NCI-H2196 treated with DMSO at 0.1 percent for 48 hours (cell line): Measurements from ENCODE around the gene AAK1.
"Not testable (repeated sequence)": the region's sequence is repeated elsewhere in the genome, so short reads cannot be mapped to it uniquely, and the experiment has no call there.

Experiments used
- DNase-seq: peaks from one replicate; lab custom pipeline; 2025; ENCODE audit not compliant: unreplicated experiment; lab: John Stamatoyannopoulos, UW

AAK1 gene

DNA sequence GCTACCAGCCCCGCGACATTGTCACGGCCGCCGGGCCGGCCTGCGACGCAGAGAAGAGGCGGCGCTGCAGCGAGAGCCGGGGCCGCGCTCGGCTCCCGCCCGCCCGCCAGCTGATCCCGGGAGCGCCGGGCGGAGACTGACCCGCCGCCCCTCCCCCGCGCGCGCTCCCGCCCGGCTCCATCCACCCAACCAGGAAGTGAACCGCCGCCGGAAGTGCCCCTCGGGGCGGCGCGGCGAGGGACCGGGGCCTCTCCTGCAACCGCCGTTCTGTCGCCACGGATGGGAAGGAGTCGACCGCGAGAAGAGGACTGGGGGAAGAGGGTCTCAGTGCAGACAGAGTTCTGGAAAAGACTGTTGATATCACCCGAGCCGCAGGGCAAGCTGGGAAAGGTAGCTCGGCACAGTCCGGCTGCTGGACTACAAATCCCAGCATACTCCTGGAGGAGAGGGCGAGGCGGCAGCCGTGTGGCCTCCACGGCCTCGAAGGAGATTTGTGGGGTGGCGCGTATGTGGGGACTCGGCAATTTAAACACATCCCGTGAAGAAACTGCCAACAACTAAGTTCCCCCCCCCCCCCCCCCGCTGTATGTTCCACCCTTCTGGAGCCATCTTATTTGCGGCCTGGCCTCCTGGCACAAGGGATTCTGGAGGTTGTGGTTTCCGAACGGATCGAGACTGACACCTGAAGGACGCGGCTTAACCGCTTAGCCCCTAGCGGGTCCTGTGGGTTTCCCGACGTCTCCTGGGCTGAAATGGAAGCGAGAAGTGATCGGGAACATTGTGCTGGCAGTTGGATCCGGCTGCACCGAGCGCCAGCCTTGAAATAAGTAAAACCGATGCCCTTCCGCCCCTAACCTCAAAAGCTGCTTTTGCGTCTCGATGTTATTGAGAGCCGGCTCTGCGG is at the start of gene AAK1:
Gene AAK1, minus strand, starts transcription at position 138 of the 904 bp plus-strand sequence. CDS start 699 bp downstream, outside the sequence.
- peak; percentile 40 for DNase-seq

DNA sequence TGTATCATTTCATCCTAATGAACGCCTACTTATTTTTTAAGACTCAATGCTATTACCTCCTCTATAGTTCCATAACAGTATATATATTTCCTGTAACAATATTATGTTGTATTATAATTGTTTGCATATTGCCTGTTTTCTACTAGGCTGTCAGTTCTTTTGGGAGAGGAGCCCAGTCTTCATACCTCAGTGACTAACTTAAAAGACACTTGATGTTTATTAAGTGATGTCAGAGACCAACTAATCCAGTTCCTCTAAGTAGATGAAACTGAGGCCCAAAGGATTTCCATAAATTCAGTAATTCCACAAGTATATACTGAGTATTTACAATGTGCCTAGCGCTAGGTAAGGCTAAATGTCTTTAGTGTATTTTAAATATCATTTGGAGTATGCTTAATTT is 48.9 kb upstream of the AAK1 start:
- DNase-seq, result no peak

DNA sequence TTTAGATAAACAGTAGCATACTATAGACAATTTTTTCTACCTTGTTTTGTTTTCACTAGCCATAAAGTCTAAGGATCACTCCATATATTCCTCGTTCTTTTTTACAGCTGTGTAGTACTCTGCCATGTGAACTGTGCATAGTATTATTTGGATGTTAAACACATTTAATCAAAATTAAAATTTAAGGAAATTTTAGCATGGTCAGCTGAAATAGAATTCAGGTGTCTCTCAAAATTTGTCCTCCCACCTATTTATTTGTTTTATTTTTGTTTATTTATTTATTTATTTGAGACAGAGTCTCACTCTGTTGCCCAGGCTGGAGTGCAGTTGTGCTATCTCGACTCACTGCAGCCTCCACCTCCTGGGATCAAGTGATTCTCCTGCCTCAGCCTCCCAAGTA is 46.4 kb upstream of the AAK1 start:
- no peak for DNase-seq

- DNase-seq, result no peak
Observed at GRCh38 chr2:69689466-69689865, 45.9 kb upstream of the AAK1 start.

DNA sequence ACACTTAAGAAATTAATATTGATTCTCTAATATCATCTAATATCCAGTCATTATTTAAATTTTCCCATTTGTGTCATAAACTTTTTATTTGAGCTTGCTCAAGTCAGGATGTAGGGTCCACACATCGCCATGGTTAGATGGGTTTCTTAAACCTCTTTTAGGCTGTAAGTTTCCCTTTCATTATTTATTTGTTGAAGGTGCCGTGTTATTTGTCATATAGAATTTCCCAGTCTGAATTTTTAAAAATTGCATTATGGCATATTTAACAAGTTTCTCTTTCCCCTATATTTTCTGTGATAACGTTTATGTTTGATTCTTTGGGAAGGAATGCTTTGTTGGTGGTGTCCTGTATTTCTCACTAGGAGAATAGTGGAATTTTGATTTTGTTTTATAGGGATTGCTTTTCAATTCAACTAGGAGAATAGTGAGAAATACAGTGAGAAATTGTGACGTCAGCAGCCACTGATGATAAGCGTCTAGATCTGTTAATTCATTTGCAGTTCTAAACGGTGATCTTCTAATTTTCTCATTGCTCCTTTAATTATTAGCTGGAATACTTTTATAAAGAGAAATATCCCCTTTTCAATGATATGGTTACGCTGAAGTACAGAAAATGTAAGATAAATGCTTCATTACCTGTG is 44.6 kb upstream of the AAK1 start:
- DNase-seq, result no peak

GRCh38 chr2:69686813-69687212 is 43.3 kb upstream of the AAK1 start:
- no peak for DNase-seq

DNA sequence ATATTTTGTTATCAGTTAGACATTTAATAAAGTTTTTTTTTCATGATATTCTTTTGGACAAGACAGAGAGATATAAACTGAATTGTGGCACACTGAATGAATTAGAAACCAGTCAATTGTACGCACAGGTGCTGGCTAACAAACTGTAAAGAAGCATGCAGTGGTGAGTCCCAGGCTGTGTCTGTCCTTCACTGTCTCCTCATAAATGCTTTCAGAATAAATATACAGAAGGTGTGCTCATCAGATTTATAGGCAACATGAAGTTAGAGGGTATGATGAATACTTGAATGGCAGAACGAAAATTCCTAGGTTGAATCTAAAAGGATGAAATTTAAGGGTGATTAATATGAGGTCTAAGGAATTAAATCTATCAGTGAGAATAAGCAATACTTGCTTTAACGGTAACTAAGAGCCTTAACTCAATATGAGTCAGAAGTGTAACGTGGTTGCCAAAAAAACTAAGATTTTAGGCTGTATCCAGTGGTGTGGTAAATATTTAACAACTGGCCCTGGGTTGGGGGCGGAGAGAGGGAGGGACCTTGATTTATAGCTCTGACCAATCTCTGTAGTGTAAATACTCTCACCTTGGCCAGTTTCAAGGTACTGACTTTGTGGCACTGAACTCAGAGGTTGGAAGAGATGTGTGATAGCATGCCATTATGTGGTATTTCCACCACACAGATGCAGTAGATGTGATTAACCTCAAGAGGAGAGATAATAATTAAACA is 41.9 kb upstream of the AAK1 start:
- DNase-seq, result no peak

GRCh38 chr2:69683170-69683971 is 39.8 kb upstream of the AAK1 start:
- no peak for DNase-seq

DNA sequence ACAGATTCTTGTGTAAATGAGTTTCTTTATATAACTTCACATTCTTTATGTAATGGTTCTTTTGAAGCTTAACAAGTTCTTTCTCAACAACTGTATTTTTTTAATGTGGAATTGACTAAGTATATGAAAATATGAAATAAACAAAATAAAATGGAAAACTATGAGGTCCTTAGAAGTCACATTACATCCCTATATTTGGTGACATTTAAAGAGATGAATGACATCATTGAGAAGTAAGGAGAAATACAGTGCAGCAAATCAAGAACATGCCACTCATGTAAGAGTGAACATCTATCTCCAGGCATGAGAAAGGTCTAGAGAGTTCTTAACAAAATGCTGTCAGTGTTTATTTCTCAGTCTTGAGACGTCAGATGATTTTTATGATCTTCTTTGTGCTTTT is 39.0 kb upstream of the AAK1 start:
- no peak for DNase-seq

- DNase-seq, result no peak
Observed at GRCh38 chr2:69680001-69680675, 36.6 kb upstream of the AAK1 start.

DNA sequence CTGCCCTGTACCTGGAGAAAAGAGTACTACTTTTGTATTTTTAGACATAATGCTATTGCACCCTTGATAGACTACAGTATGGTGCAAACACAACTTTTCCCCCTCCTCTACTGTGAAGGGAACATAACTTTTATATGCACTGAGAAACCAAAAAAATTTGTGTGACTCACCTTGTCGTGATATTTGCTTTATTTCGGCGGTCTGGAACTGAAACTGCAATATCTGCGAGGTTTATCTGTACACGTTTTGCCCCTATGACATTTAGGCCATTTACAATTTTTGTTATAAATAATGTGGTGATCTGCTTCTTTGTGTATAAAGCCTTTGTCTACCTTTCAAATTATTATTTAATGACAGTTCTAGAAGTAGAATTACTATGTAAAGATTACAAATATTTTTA is 34.4 kb upstream of the AAK1 start:
- DNase-seq, result no peak

GRCh38 chr2:69676146-69676545 is 32.6 kb upstream of the AAK1 start:
- no peak for DNase-seq

- DNase-seq, result no peak
Observed at GRCh38 chr2:69674316-69674670, 30.8 kb upstream of the AAK1 start.

DNA sequence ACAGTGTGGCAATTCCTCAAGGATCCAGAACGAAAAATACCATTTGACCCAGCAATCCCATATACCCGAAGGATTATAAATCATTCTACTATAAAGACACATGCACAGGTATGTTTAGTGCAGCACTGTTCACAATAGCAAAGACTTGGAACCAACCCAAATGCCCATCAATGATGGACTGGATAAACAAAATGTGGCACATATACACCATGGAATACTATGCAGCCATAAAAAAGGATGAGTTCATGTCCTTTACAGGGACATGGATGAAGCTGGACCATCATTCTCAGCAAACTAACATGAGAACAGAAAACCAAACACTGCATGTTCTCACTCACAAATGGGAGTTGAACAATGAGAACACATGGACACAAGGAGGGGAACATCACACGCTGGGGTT is 29.6 kb upstream of the AAK1 start:
- DNase-seq, result not testable (repeated sequence)

- no peak for DNase-seq
Observed at GRCh38 chr2:69669666-69670065, 26.1 kb upstream of the AAK1 start.

- DNase-seq, result no peak
Observed at GRCh38 chr2:69668598-69668997, 25.1 kb upstream of the AAK1 start.

- DNase-seq, result no peak
Observed at GRCh38 chr2:69667805-69668382, 24.4 kb upstream of the AAK1 start.

DNA sequence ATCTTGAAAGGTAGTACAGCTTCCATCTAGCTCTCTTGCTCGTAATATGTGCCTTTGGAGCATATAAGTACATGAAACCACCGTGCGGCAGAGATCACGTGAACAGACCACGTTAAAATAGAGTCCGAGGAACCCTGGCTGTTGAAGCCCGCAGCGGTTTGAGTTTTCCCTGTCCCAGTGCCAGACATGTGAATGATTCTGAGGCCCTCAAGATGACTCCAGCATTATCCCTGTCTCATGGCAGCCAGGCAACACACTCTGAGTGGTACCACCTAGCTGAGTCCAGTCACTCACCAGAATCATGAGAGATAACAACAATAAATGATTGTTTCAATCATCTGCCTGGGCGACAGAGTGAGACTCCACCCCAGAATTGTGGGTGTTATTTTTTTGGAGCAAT is 21.6 kb upstream of the AAK1 start:
- no peak for DNase-seq

DNA sequence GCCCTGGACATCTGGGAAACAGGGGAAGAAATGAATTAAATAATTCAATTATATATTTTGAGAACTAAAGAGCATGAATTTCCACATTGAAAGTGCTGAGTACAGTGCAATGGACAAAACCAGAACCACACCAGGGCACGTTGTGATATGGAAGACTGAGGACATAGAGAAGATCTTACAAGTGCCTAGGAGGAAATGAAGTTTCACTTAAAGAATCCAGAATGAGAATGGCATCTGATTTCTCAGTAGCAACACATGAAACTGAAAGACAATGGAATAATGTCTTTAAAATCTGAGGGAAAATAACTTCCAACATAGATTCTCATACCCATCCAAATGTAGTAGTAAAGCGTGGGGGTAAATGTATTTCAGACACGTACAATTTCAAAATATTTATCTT is 20.3 kb upstream of the AAK1 start:
- no peak for DNase-seq

GRCh38 chr2:69662547-69662946 is 19.0 kb upstream of the AAK1 start:
- DNase-seq, result not testable (repeated sequence)
